Measurements from ENCODE around the gene DLEU7.

The DLEU7 gene

DNA sequence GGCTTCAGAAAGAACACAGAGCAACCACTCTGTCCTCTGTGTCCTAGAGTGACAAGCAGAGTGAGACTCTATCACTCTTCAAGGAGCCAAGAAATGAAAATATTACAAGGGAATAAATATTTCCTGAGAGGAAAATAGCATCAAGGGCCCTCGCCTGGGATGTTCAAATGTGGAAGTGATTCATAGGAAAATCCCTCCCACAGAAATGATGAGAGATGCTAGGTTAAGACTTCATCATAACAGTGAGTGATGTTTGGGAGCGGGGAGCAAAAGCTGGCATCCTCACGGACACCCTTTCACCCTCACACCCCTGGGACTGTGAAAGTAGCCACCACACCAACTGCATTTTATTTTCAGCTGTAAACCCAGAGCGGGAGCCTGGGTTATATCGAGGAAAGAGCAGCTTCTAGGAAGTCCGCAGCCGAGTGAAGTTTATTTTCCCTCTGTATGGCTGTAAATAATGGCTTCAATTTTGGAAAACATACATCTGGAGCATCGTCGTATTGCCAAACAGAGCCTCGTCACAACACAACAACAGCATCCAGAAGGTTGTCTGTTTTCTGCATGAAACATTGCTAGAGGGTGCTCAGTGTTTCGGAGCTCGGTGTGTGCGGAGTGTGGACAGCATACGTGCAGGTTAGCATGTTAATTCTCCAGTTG lies 54.8 kb downstream of the DLEU7 start:
- H3K4me3 ChIP-seq (replicated peaks in 1 of 2; ENCODE audit: low read depth in 2 of 2, low read length in 2 of 2), result no peak overlapping the region
- DNase-seq (ENCODE audit: low read depth in 2 of 2), result peak in 1 of 2 donors; percentile 46
- TF ChIP-seq, protein P1, sequence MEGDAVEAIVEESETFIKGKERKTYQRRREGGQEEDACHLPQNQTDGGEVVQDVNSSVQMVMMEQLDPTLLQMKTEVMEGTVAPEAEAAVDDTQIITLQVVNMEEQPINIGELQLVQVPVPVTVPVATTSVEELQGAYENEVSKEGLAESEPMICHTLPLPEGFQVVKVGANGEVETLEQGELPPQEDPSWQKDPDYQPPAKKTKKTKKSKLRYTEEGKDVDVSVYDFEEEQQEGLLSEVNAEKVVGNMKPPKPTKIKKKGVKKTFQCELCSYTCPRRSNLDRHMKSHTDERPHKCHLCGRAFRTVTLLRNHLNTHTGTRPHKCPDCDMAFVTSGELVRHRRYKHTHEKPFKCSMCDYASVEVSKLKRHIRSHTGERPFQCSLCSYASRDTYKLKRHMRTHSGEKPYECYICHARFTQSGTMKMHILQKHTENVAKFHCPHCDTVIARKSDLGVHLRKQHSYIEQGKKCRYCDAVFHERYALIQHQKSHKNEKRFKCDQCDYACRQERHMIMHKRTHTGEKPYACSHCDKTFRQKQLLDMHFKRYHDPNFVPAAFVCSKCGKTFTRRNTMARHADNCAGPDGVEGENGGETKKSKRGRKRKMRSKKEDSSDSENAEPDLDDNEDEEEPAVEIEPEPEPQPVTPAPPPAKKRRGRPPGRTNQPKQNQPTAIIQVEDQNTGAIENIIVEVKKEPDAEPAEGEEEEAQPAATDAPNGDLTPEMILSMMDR (IDR thresholded peaks at IDR 0.05; ENCODE audit: low read depth, low read length), result no peak

- no peak for DNase-seq (ENCODE audit: low read depth in 2 of 2)
- H3K4me3 ChIP-seq (replicated peaks in 1 of 2; ENCODE audit: low read depth in 2 of 2, low read length in 2 of 2), result no peak overlapping the region
Observed at GRCh38 chr13:50787316-50788195, 55.9 kb downstream of the DLEU7 start.

GRCh38 chr13:50783717-50784290 lies 59.7 kb downstream of the DLEU7 start:
- DNase-seq (ENCODE audit: low read depth in 2 of 2), result no peak
- TF ChIP-seq, protein P1 (IDR thresholded peaks at IDR 0.05; ENCODE audit: low read depth, low read length), result no peak
- no peak overlapping the region for H3K4me3 ChIP-seq (replicated peaks in 1 of 2; ENCODE audit: low read depth in 2 of 2, low read length in 2 of 2)

More at GRCh38 chr13:50787316-50788195, 55.9 kb downstream of the DLEU7 start:
- TF ChIP-seq, protein P1 (IDR thresholded peaks at IDR 0.05; ENCODE audit: low read depth, low read length), result no peak

DNA sequence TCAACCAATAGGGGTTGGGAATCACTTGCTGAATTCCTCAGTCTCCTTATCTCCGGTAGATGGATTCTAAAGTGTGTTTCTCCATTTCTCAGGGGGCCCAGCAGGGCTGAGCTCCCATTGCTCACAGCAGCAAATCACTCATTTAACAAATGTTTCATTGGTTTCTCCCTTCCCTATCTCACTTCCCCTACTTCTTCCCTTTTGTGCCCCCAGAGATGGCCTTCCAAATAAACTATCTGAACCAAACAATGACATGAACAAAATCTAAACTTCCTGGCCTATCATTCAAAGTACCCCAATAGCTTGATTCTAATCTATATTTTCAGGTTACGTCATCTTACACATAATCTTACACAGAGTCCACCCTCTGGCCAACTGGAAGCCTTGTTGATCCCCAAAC lies 60.4 kb downstream of the DLEU7 start:
- TF ChIP-seq, protein P1 (IDR thresholded peaks at IDR 0.05; ENCODE audit: low read depth, low read length), result no peak
- H3K4me3 ChIP-seq (replicated peaks in 1 of 2; ENCODE audit: low read depth in 2 of 2, low read length in 2 of 2), result no peak overlapping the region
- DNase-seq (ENCODE audit: low read depth in 2 of 2), result no peak

GRCh38 chr13:50780201-50781015 lies 63.1 kb downstream of the DLEU7 start:
- TF ChIP-seq, protein P1 (IDR thresholded peaks at IDR 0.05; ENCODE audit: low read depth, low read length), result no peak
- H3K4me3 ChIP-seq (replicated peaks in 1 of 2; ENCODE audit: low read depth in 2 of 2, low read length in 2 of 2), result no peak overlapping the region

More at GRCh38 chr13:50780201-50781015, 63.1 kb downstream of the DLEU7 start:
- DNase-seq (ENCODE audit: low read depth in 2 of 2), result no peak
